ENCODE data around the gene PAPPA2. TPM values are rescaled to one million over a fixed set of nuclear protein-coding genes. Genes with fewer than 3 reads are reported as not detected.

Gene PAPPA2
- total RNA-seq, 3 donors from 2014 or later (not counting 1 experiment from before 2014, with no cell fraction given) = 0.48 TPM; not detected in 2

DNA sequence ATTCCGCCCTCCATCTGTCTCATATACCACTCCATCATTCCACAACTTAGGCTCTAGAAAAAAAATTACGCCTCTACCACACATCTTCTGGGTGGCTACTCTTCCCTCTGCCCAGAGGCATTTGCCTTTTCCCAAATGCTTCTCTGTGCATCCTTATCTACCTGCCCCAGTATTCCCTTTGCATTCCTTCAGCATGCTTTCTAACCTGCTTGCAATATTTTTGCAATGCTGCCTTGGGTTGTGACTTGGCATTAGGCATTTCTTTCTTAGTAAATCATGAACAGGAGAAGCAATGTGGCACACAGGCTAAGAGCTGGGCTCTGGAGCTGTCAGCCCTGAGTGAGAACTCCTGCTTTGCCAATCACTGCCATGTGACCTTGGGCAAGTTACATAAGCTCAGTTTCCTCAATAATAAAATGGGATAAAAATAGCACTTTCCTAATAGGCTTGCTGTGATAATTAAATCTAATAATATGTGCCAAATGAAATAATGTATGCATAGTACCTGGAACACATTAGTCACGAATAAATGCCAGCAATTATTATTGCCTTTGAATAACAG is 425.6 kb downstream of the PAPPA2 start:
- H3K27ac ChIP-seq (ENCODE audit: low read length) = no peak overlapping the region
- DNase-seq (no peak), ATAC-seq (no peak)
- no peak overlapping the region for H3K4me3 ChIP-seq (ENCODE audit: low read length)
- Mint-ChIP-seq H3K27ac (no peak overlapping the region), H3K9me3 (peaks cover 0 to 3% of the 10 kb centered on the region in 2 donors), H3K27me3 (ENCODE audit: low read depth in 2 of 2) (peaks cover 0 to 5% of the 10 kb centered on the region in 2 donors), H3K36me3 (no peaks in the 10 kb centered on the region), H3K4me3 (no peak overlapping the region), H3K4me1 (no peaks in the 10 kb centered on the region)
- no peak for TF ChIP-seq CTCF (IDR thresholded peaks at IDR 0.05)
- no peaks in the 10 kb centered on the region for H3K4me1 ChIP-seq (ENCODE audit: control insufficient read depth, insufficient read depth, low read length)
- H3K27me3 ChIP-seq (ENCODE audit: control insufficient read depth, insufficient read depth, low read length) = no peaks in the 10 kb centered on the region
- no peaks in the 10 kb centered on the region for H3K9me3 ChIP-seq (ENCODE audit: control insufficient read depth, insufficient read depth, low read length)
- intact Hi-C loops (cut with micrococcal nuclease) = no loop called here
- WGBS (ENCODE audit: insufficient coverage) = 92% methylated on average over 2 of the region's 3 CpGs
- no peaks in the 10 kb centered on the region for H3K36me3 ChIP-seq (ENCODE audit: control insufficient read depth, insufficient read depth, low read length)

- DNase-seq = no peak
- no peak for ATAC-seq
- Histone ChIP-seq H3K36me3 (ENCODE audit: control insufficient read depth, insufficient read depth, low read length) (no peaks in the 10 kb centered on the region), H3K4me1 (ENCODE audit: control insufficient read depth, insufficient read depth, low read length) (no peaks in the 10 kb centered on the region), H3K9me3 (ENCODE audit: control insufficient read depth, insufficient read depth, low read length) (no peaks in the 10 kb centered on the region), H3K27me3 (ENCODE audit: control insufficient read depth, insufficient read depth, low read length) (no peaks in the 10 kb centered on the region), H3K27ac (ENCODE audit: low read length) (no peak overlapping the region), H3K4me3 (ENCODE audit: low read length) (no peak overlapping the region)
- H3K27ac Mint-ChIP-seq = no peak overlapping the region
- no peaks in the 10 kb centered on the region for H3K36me3 Mint-ChIP-seq
- H3K4me3 Mint-ChIP-seq = no peak overlapping the region
- intact Hi-C loops (cut with micrococcal nuclease) = no loop called here
- H3K4me1 Mint-ChIP-seq = peaks cover 8 to 9% of the 10 kb centered on the region in 2 donors
- no peak for TF ChIP-seq CTCF (IDR thresholded peaks at IDR 0.05)
- H3K27me3 Mint-ChIP-seq (ENCODE audit: low read depth in 2 of 2) = peaks cover 5 to 7% of the 10 kb centered on the region in 2 donors
- WGBS (ENCODE audit: insufficient coverage) = 73% methylated on average over 7 of the region's 7 CpGs
- H3K9me3 Mint-ChIP-seq = no peaks in the 10 kb centered on the region
These were observed 430.8 kb downstream of the PAPPA2 start for GRCh38 chr1:176893625-176894352.

GRCh38 chr1:176894450-176894849 is 431.5 kb downstream of the PAPPA2 start:
- no peak overlapping the region for H3K4me3 Mint-ChIP-seq
- intact Hi-C loops (cut with micrococcal nuclease) = no loop called here
- H3K27me3 Mint-ChIP-seq (ENCODE audit: low read depth in 2 of 2) = peaks cover 5 to 7% of the 10 kb centered on the region in 2 donors
- Histone ChIP-seq H3K27ac (ENCODE audit: low read length) (no peak overlapping the region), H3K4me3 (ENCODE audit: low read length) (no peak overlapping the region), H3K4me1 (ENCODE audit: control insufficient read depth, insufficient read depth, low read length) (no peaks in the 10 kb centered on the region), H3K9me3 (ENCODE audit: control insufficient read depth, insufficient read depth, low read length) (no peaks in the 10 kb centered on the region), H3K36me3 (ENCODE audit: control insufficient read depth, insufficient read depth, low read length) (no peaks in the 10 kb centered on the region), H3K27me3 (ENCODE audit: control insufficient read depth, insufficient read depth, low read length) (no peaks in the 10 kb centered on the region)
- ATAC-seq (no peak), DNase-seq (no peak)
- H3K4me1 Mint-ChIP-seq = peaks cover 8 to 9% of the 10 kb centered on the region in 2 donors
- no peaks in the 10 kb centered on the region for H3K9me3 Mint-ChIP-seq
- 87% methylated on average over 8 of the region's 8 CpGs for WGBS (ENCODE audit: insufficient coverage)
- H3K36me3 Mint-ChIP-seq = no peaks in the 10 kb centered on the region
- H3K27ac Mint-ChIP-seq = no peak overlapping the region
- no peak for TF ChIP-seq CTCF (IDR thresholded peaks at IDR 0.05)

Measured in natural killer cell (primary cell).